ENCODE results near the gene TNFAIP3.
"Not testable (repeated sequence)": the region's sequence is repeated elsewhere in the genome, so short reads cannot be mapped to it uniquely, and the experiment has no call there.

The TNFAIP3 gene

GRCh38 chr6:137875606-137876005 is 8.5 kb downstream of the TNFAIP3 start:
- DNase-seq (ENCODE audit: extremely low spot score, insufficient read length, low read depth): no peak
- FAIRE-seq: no peak

GRCh38 chr6:137876547-137876946 is 9.5 kb downstream of the TNFAIP3 start:
- no peak for FAIRE-seq
- no peak for DNase-seq (ENCODE audit: extremely low spot score, insufficient read length, low read depth)

GRCh38 chr6:137877113-137877512 is 10.1 kb downstream of the TNFAIP3 start:
- FAIRE-seq (no peak), DNase-seq (ENCODE audit: extremely low spot score, insufficient read length, low read depth) (no peak)

- FAIRE-seq: no peak
- DNase-seq (ENCODE audit: extremely low spot score, insufficient read length, low read depth): no peak
Observed at GRCh38 chr6:137877606-137878005, 10.5 kb downstream of the TNFAIP3 start.

- DNase-seq (ENCODE audit: extremely low spot score, insufficient read length, low read depth) (no peak), FAIRE-seq (no peak)
Observed at GRCh38 chr6:137878029-137878428, 11.0 kb downstream of the TNFAIP3 start.

- FAIRE-seq: no peak
- no peak for DNase-seq (ENCODE audit: extremely low spot score, insufficient read length, low read depth)
Observed at GRCh38 chr6:137878486-137879285, 11.6 kb downstream of the TNFAIP3 start.

- FAIRE-seq: no peak
- no peak for DNase-seq (ENCODE audit: extremely low spot score, insufficient read length, low read depth)
Observed at GRCh38 chr6:137879299-137879698, 12.2 kb downstream of the TNFAIP3 start.

- FAIRE-seq (no peak), DNase-seq (ENCODE audit: extremely low spot score, insufficient read length, low read depth) (no peak)
Observed at GRCh38 chr6:137879885-137880745, 13.1 kb downstream of the TNFAIP3 start.

- DNase-seq (ENCODE audit: extremely low spot score, insufficient read length, low read depth): no peak
- FAIRE-seq: no peak
Observed at GRCh38 chr6:137880746-137881521, 13.9 kb downstream of the TNFAIP3 start.

GRCh38 chr6:137881522-137881886 is 14.4 kb downstream of the TNFAIP3 start:
- DNase-seq (ENCODE audit: extremely low spot score, insufficient read length, low read depth) (no peak), FAIRE-seq (no peak)

GRCh38 chr6:137882225-137882961 is 15.3 kb downstream of the TNFAIP3 start:
- DNase-seq (ENCODE audit: extremely low spot score, insufficient read length, low read depth) (no peak), FAIRE-seq (no peak)

GRCh38 chr6:137883400-137884148 is 16.5 kb downstream of the TNFAIP3 start:
- no peak for DNase-seq (ENCODE audit: extremely low spot score, insufficient read length, low read depth)
- FAIRE-seq: peak; percentile 60

GRCh38 chr6:137884149-137884909 is 17.3 kb downstream of the TNFAIP3 start:
- DNase-seq (ENCODE audit: extremely low spot score, insufficient read length, low read depth) (no peak), FAIRE-seq (no peak)

GRCh38 chr6:137884910-137885229 is 17.8 kb downstream of the TNFAIP3 start:
- DNase-seq (ENCODE audit: extremely low spot score, insufficient read length, low read depth); FAIRE-seq: not testable (repeated sequence)

- DNase-seq (ENCODE audit: extremely low spot score, insufficient read length, low read depth); FAIRE-seq: not testable (repeated sequence)
Observed at GRCh38 chr6:137886226-137886625, 19.2 kb downstream of the TNFAIP3 start.

- DNase-seq (ENCODE audit: extremely low spot score, insufficient read length, low read depth) (no peak), FAIRE-seq (no peak)
Observed at GRCh38 chr6:137890983-137891537, 24.0 kb downstream of the TNFAIP3 start.

GRCh38 chr6:137892271-137892708 is 25.2 kb downstream of the TNFAIP3 start:
- no peak for FAIRE-seq
- no peak for DNase-seq (ENCODE audit: extremely low spot score, insufficient read length, low read depth)

GRCh38 chr6:137893181-137893580 is 26.1 kb downstream of the TNFAIP3 start:
- no peak for DNase-seq (ENCODE audit: extremely low spot score, insufficient read length, low read depth)
- FAIRE-seq: no peak

All from GM18507 (cell line).